Stomach (tissue), 4 donors: ENCODE data around the gene CCNE1.

ENCODE experiments used
- EP300 ChIP-seq: sonication (generic); formaldehyde crosslinking; IDR thresholded peaks from one replicate; pipeline ENCODE4 v1.6.1; 2017; ENCODE audit warnings: antibody characterized with exemption
- POLR2A ChIP-seq, 4 donors: fragments of 450-650 bp; IDR thresholded peaks; one replicate each; pipeline ENCODE4 v1.6.1; 2016; ENCODE audit warnings: antibody characterized with exemption in 4 of 4, control low read depth in 2 of 4, mild to moderate bottlenecking in 1 of 4, moderate library complexity in 1 of 4
- POLR2AphosphoS5 ChIP-seq, 3 donors: sonication (generic); formaldehyde crosslinking; IDR thresholded peaks; one replicate each; pipeline ENCODE4 v1.6.1; 2016; ENCODE audit warnings: antibody characterized with exemption in 3 of 3
- TF ChIP-seq, protein P1 (sequence below), 7 experiments: fragments of 450-650 bp in 4 of 7; fragments of 200-600 bp in 3 of 7; sonication (generic) in 3 of 7; IDR thresholded peaks; one replicate each; pipeline ENCODE4 v1.5.1; 2016 to 2019; ENCODE audit warnings: antibody characterized with exemption in 7 of 7, control low read depth in 2 of 7, mild to moderate bottlenecking in 1 of 7

DNA sequence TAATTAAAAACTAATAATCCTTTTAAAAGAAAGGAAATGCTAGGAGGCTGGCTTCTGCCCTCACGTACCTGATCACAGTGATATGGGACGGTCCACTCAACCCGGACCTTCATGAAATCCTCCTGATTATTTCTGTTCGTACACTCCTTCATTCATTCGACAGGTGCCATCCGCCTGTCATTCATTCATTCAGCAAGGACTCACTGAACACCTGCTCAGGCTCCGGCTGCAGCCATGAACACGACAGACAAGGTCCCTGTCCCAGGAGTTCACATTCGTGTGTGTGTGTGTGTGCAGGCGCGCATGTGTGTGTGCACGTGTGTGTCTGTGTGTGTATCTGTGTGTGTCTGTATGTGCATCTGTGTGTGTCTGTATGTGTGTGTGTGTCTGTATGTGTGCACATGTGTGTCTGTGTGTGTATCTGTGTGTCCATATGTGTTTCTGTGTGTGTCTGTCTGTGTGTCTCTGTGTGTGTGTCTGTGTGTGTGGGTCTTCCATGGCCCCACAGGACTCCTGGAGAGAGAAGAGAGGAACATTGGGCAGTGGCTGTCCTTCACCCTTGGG, 28.1 kb upstream of the CCNE1 start:
- TF ChIP-seq, protein P1, sequence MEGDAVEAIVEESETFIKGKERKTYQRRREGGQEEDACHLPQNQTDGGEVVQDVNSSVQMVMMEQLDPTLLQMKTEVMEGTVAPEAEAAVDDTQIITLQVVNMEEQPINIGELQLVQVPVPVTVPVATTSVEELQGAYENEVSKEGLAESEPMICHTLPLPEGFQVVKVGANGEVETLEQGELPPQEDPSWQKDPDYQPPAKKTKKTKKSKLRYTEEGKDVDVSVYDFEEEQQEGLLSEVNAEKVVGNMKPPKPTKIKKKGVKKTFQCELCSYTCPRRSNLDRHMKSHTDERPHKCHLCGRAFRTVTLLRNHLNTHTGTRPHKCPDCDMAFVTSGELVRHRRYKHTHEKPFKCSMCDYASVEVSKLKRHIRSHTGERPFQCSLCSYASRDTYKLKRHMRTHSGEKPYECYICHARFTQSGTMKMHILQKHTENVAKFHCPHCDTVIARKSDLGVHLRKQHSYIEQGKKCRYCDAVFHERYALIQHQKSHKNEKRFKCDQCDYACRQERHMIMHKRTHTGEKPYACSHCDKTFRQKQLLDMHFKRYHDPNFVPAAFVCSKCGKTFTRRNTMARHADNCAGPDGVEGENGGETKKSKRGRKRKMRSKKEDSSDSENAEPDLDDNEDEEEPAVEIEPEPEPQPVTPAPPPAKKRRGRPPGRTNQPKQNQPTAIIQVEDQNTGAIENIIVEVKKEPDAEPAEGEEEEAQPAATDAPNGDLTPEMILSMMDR (IDR thresholded peaks at IDR 0.05) = no peak
- TF ChIP-seq POLR2A (IDR thresholded peaks at IDR 0.05) = no peak
- no peak for TF ChIP-seq EP300
- no peak for TF ChIP-seq POLR2AphosphoS5 (IDR thresholded peaks at IDR 0.05)
